Activated B cell treated with CpG ODN at 0.5 μM for 24 hours (primary cell): ENCODE measurements around the gene LAMA3. TPM values are rescaled to one million over a fixed set of nuclear protein-coding genes. Genes with fewer than 3 reads are reported as not detected.

Source experiments
- ATAC-seq: fragments of 200-7000 bp; cut with Tn5 transposase; one replicate; pipeline ENCODE4 v1.10.0; 2021; ENCODE audit warnings: low read depth, mild to moderate bottlenecking, moderate library complexity
- CTCF ChIA-PET: fragments of 350-600 bp; sonication (Branson Sonifier 250); formaldehyde crosslinking; loops from one replicate; lab custom pipeline; 2021; ENCODE audit warnings: antibody characterized with exemption; lab: Charles Lee
- POLR2A ChIA-PET: fragments of 350-600 bp; sonication (Branson Sonifier 250); formaldehyde crosslinking; loops from one replicate; lab custom pipeline; 2021; ENCODE audit warnings: antibody characterized with exemption; lab: Charles Lee
- DNase-seq: peaks from one replicate; pipeline ENCODE4 v3.0.0; 2022
- H3K27ac Mint-ChIP-seq: one replicate; pipeline ENCODE4 v1.8.0; 2020; ENCODE audit warnings: mixed read lengths
- H3K27me3 Mint-ChIP-seq: one replicate; pipeline ENCODE4 v1.8.0; 2021; ENCODE audit warnings: mixed read lengths
- H3K36me3 Mint-ChIP-seq: one replicate; pipeline ENCODE4 v1.8.0; 2021; ENCODE audit warnings: low read depth, mixed read lengths
- H3K4me1 Mint-ChIP-seq: one replicate; pipeline ENCODE4 v1.8.0; 2021; ENCODE audit warnings: mixed read lengths
- H3K4me3 Mint-ChIP-seq: one replicate; pipeline ENCODE4 v1.8.0; 2020; ENCODE audit warnings: mild to moderate bottlenecking, mixed read lengths
- H3K9me3 Mint-ChIP-seq: one replicate; pipeline ENCODE4 v1.8.0; 2020; ENCODE audit warnings: mixed read lengths
- CTCF ChIP-seq: fragments of 200-600 bp; IDR thresholded peaks from one replicate; pipeline ENCODE4 v1.8.0; 2022; ENCODE audit warnings: antibody characterized with exemption, mild to moderate bottlenecking
- intact Hi-C: fragments of 100-400 bp; cut with micrococcal nuclease; formaldehyde crosslinking; loops from one replicate; pipeline ENCODE4 v1.15.1; 2024
- total RNA-seq: library from RNA; stranded (reverse); gene quantifications from 2 replicates; pipeline ENCODE4 v1.2.3, GENCODE V29; 2022

LAMA3 gene
- total RNA-seq, 1 donor from 2014 or later = not detected

GRCh38 chr18:23880931-23881617 is 191.8 kb downstream of the LAMA3 start:
- Mint-ChIP-seq H3K36me3 (no peaks in the 10 kb centered on the region), H3K27me3 (peaks cover 11% of the 10 kb centered on the region), H3K4me1 (peaks cover 5% of the 10 kb centered on the region), H3K4me3 (no peak overlapping the region), H3K27ac (no peak overlapping the region), H3K9me3 (no peaks in the 10 kb centered on the region)
- ChIA-PET POLR2A (no interaction called here), CTCF (no interaction called here)
- ATAC-seq = no peak
- intact Hi-C loops = no loop called here
- no peak for DNase-seq
- no peak for TF ChIP-seq CTCF

GRCh38 chr18:23881778-23882177 is 192.5 kb downstream of the LAMA3 start:
- H3K27ac Mint-ChIP-seq = no peak overlapping the region
- no peak for TF ChIP-seq CTCF
- H3K4me3 Mint-ChIP-seq = no peak overlapping the region
- ATAC-seq = no peak
- intact Hi-C loops = no loop called here
- peaks cover 10% of the 10 kb centered on the region for H3K27me3 Mint-ChIP-seq
- peaks cover 5% of the 10 kb centered on the region for H3K4me1 Mint-ChIP-seq
- DNase-seq = no peak
- no peaks in the 10 kb centered on the region for H3K9me3 Mint-ChIP-seq
- H3K36me3 Mint-ChIP-seq = no peaks in the 10 kb centered on the region
- ChIA-PET CTCF (no interaction called here), POLR2A (no interaction called here)

- ChIA-PET POLR2A (no interaction called here), CTCF (no interaction called here)
- Mint-ChIP-seq H3K4me3 (no peak overlapping the region), H3K36me3 (no peaks in the 10 kb centered on the region), H3K4me1 (peaks cover 5% of the 10 kb centered on the region), H3K27me3 (peaks cover 8% of the 10 kb centered on the region), H3K27ac (no peak overlapping the region), H3K9me3 (no peaks in the 10 kb centered on the region)
- no peak for TF ChIP-seq CTCF
- ATAC-seq = no peak
- intact Hi-C loops = no loop called here
- no peak for DNase-seq
These were observed 193.5 kb downstream of the LAMA3 start for GRCh38 chr18:23882616-23883276.

- H3K4me3 Mint-ChIP-seq = no peak overlapping the region
- intact Hi-C loops = no loop called here
- H3K36me3 Mint-ChIP-seq = no peaks in the 10 kb centered on the region
- peaks cover 5% of the 10 kb centered on the region for H3K4me1 Mint-ChIP-seq
- ChIA-PET POLR2A (no interaction called here), CTCF (no interaction called here)
- peaks cover 8% of the 10 kb centered on the region for H3K27me3 Mint-ChIP-seq
- no peak for ATAC-seq
- no peak for DNase-seq
- TF ChIP-seq CTCF = no peak
- no peaks in the 10 kb centered on the region for H3K9me3 Mint-ChIP-seq
- no peak overlapping the region for H3K27ac Mint-ChIP-seq
These were observed 194.1 kb downstream of the LAMA3 start for GRCh38 chr18:23883277-23883790.

- H3K27ac Mint-ChIP-seq = no peak overlapping the region
- ChIA-PET POLR2A (interaction anchor here (0.6 kb wide), 1 partner anchor 917 kb away, joined by 3 read pairs; no protein-coding TSS in a partner anchor), CTCF (no interaction called here)
These were observed 195.6 kb downstream of the LAMA3 start for GRCh38 chr18:23884681-23885375.

More at GRCh38 chr18:23884681-23885375, 195.6 kb downstream of the LAMA3 start:
- Mint-ChIP-seq H3K4me3 (no peak overlapping the region), H3K27me3 (no peaks in the 10 kb centered on the region), H3K9me3 (no peaks in the 10 kb centered on the region), H3K36me3 (no peaks in the 10 kb centered on the region), H3K4me1 (peaks cover 5% of the 10 kb centered on the region)
- ATAC-seq (no peak), DNase-seq (no peak)
- intact Hi-C loops = no loop called here
- no peak for TF ChIP-seq CTCF
